GM19023 (cell line): ENCODE measurements around the gene ULBP2.
A peak's percentile ranks its signal among the peaks of the same experiment; 100 is the strongest.
"Not testable (repeated sequence)": the region's sequence is repeated elsewhere in the genome, so short reads cannot be mapped to it uniquely, and the experiment has no call there.

Source experiments
- ATAC-seq: cut with Tn5 transposase; IDR thresholded peaks from one replicate; pipeline ENCODE4 v1.9.1; 2021; ENCODE audit warnings: mild to moderate bottlenecking, moderate library complexity; ENCODE audit not compliant: unreplicated experiment

Gene ULBP2

GRCh38 chr6:149925253-149925973 is 16.4 kb upstream of the ULBP2 start:
- no peak for ATAC-seq

GRCh38 chr6:149925974-149926777 is 15.6 kb upstream of the ULBP2 start:
- peak; percentile 60 for ATAC-seq

- not testable (repeated sequence) for ATAC-seq
Measured at GRCh38 chr6:149927025-149927424, 14.8 kb upstream of the ULBP2 start.

GRCh38 chr6:149929422-149929821 is 12.4 kb upstream of the ULBP2 start:
- ATAC-seq, result no peak

- no peak for ATAC-seq
Measured at GRCh38 chr6:149931501-149931900, 10.3 kb upstream of the ULBP2 start.

GRCh38 chr6:149933036-149933435 is 8.8 kb upstream of the ULBP2 start:
- no peak for ATAC-seq

- ATAC-seq, result no peak
Measured at GRCh38 chr6:149933461-149933860, 8.4 kb upstream of the ULBP2 start.

- ATAC-seq, result no peak
Measured at GRCh38 chr6:149934249-149935156, 7.3 kb upstream of the ULBP2 start.

- no peak for ATAC-seq
Measured at GRCh38 chr6:149935246-149935645, 6.6 kb upstream of the ULBP2 start.

GRCh38 chr6:149935668-149936067 is 6.1 kb upstream of the ULBP2 start:
- no peak for ATAC-seq

GRCh38 chr6:149936743-149937142 is 5.1 kb upstream of the ULBP2 start:
- no peak for ATAC-seq

- ATAC-seq, result not testable (repeated sequence)
Measured at GRCh38 chr6:149938013-149938570, 3.7 kb upstream of the ULBP2 start.

- ATAC-seq, result peak; percentile 78
Measured at GRCh38 chr6:149938571-149939355, 3.1 kb upstream of the ULBP2 start.

- no peak for ATAC-seq
Measured at GRCh38 chr6:149939356-149939648, 2.5 kb upstream of the ULBP2 start.

GRCh38 chr6:149939909-149940671 is 1.7 kb upstream of the ULBP2 start:
- no peak for ATAC-seq

GRCh38 chr6:149940672-149940982 is 1.2 kb upstream of the ULBP2 start:
- ATAC-seq, result no peak

- no peak for ATAC-seq
Measured at GRCh38 chr6:149942461-149942829, 631 bp downstream of the ULBP2 start.

- ATAC-seq, result not testable (repeated sequence)
Measured at GRCh38 chr6:149943321-149943720, 1.5 kb downstream of the ULBP2 start.

GRCh38 chr6:149945276-149945675 is 3.5 kb downstream of the ULBP2 start:
- not testable (repeated sequence) for ATAC-seq

- not testable (repeated sequence) for ATAC-seq
Measured at GRCh38 chr6:149946631-149947030, 4.8 kb downstream of the ULBP2 start.
